ENCODE measurements around the gene LTBP3. TPM values are rescaled to one million over a fixed set of nuclear protein-coding genes. Genes with fewer than 3 reads are reported as not detected.
"Not testable (repeated sequence)": the region's sequence is repeated elsewhere in the genome, so short reads cannot be mapped to it uniquely, and the experiment has no call there.

Gene LTBP3
- total RNA-seq, 2 experiments from 2014 or later: 80.2 to 92.5 TPM

DNA sequence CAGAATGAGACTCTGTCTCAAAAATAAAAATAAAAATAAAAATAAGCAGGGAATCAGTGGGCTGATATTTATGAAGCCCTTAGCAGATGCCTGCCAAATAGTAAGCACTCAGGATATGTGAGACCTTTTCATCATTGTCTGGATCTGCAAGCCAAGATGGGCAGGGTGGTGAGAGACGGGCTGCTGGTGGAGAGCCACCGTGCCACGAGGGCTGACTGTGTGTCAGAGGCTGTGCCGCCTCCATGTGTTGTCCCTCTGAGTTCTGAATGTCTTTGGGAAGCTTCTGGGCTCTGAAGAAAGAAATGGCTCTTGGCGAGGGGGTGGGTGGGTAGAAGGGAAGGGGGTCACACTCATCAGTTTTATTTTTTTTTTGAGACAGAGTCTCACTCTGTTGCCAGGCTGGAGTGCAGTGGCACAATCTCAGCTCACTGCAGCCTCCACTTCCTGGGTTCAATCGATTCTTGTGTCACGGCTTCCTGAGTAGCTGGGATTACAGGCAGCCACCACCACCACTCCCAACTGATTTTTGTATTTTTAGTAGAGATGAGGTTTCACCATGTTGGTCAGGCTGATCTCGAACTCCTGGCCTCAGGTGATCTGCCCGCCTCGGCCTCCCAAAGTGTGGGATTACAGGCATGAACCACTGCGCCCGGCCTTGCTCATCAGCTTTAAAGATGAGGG, 6.9 kb upstream of the LTBP3 start:
- peaks cover 20% of the 10 kb centered on the region for H3K36me3 Mint-ChIP-seq (ENCODE audit: low read depth)
- ChIA-PET CTCF (interaction anchor here (0.6 to 10.2 kb wide), 8 partner anchors 8 to 698 kb away, joined by 3 to 66 read pairs (median 4); partner anchors contain the start of gene SCYL1), POLR2A (interaction anchor here (0.6 to 1.5 kb wide), 2 partner anchors 60 to 142 kb away, joined by 4 to 7 read pairs; partner anchors contain the start of gene NEAT1)
- H3K4me1 Mint-ChIP-seq: peaks cover 56% of the 10 kb centered on the region
- peak overlapping the region; percentile 96 for H3K27ac Mint-ChIP-seq
- H3K27me3 Mint-ChIP-seq, H3K9me3 Mint-ChIP-seq, DNase-seq: not testable (repeated sequence)
- peak overlapping the region; percentile 50 for H3K4me3 Mint-ChIP-seq

DNA sequence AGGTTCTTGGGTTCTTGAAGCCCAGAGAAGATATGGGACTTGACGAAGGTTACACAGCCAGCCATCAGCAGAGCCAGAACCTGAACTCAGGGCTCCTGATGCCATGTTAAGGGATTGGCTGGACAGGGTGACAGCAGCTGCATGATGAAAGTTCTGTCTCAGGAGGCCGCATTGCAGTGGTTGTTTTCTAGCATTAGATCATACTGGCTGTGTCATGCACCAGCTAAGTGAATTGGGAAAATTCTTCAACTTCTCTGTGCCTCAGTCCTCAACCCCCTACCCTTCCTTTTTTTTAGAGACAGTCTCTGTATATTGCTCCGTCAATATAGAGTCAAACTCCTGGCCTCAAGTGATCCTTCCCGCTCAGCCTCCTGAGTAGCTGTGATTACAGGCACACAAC, 5.4 kb upstream of the LTBP3 start:
- Mint-ChIP-seq H3K9me3 (no peaks in the 10 kb centered on the region), H3K27ac (no peak overlapping the region), H3K36me3 (ENCODE audit: low read depth) (peaks cover 17% of the 10 kb centered on the region), H3K4me1 (peaks cover 56% of the 10 kb centered on the region), H3K27me3 (no peaks in the 10 kb centered on the region), H3K4me3 (no peak overlapping the region)
- DNase-seq: no peak
- ChIA-PET CTCF (interaction anchor here (0.7 to 10.2 kb wide), 5 partner anchors 10 to 1736 kb away, joined by 3 to 66 read pairs (median 4); no protein-coding TSS in a partner anchor), POLR2A (interaction anchor here (0.6 kb wide), 1 partner anchor 7 kb away, joined by 7 read pairs; no protein-coding TSS in a partner anchor)

DNA sequence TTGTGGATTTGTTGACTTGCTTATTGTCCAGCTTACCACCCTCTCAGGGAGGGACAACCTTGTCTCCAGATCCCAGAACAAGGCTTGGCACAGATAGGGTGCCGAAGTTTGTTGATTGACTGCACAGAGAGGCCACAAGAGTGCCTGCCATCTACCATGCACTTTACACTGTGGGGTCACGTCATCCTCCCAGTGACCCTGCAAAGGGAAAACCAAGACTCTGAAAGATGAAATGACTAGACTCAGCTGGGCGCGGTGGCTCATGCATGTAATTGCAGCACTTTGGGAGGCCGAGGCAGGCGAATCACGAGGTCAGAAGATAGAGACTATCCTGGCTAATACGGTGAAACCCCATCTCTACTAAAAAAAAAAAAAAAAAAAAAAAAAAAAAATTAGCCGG, 4.6 kb upstream of the LTBP3 start:
- no peak overlapping the region for H3K4me3 Mint-ChIP-seq
- peaks cover 50% of the 10 kb centered on the region for H3K4me1 Mint-ChIP-seq
- peaks cover 13% of the 10 kb centered on the region for H3K36me3 Mint-ChIP-seq (ENCODE audit: low read depth)
- peak overlapping the region; percentile 41 for H3K27ac Mint-ChIP-seq
- no peak for DNase-seq
- POLR2A ChIA-PET: interaction anchor here (0.6 kb wide), 1 partner anchor 8 kb away, joined by 7 read pairs; no protein-coding TSS in a partner anchor
- CTCF ChIA-PET: interaction anchor here (1.4 to 10.2 kb wide), 5 partner anchors 9 to 248 kb away, joined by 3 to 66 read pairs (median 18); partner anchors contain the start of genes FAM89B and ZNRD2
- H3K9me3 Mint-ChIP-seq: no peaks in the 10 kb centered on the region
- no peaks in the 10 kb centered on the region for H3K27me3 Mint-ChIP-seq

DNA sequence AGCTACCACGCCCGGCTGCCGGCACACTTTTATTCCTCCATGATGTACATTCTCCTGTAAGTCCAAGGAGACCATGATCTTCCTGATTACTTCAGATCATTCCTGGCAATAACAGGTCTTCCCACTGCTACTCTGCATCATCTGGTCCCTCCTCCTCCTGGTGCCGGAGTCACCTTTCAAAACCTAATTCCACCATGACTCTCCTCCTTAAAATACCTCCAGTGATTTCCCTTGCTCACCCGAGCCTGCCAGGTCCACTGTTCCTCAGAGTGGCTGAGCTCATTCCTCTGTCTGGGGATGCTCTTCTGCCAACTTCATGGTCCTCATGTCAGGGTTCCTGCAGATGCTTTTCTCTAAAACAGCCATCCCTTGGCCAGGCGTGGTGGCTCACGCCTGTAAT, 3.9 kb upstream of the LTBP3 start:
- ChIA-PET CTCF (interaction anchor here (0.9 to 10.2 kb wide), 6 partner anchors 10 to 247 kb away, joined by 3 to 66 read pairs (median 10); partner anchors contain the start of genes FAM89B and ZNRD2), POLR2A (no interaction called here)
- Mint-ChIP-seq H3K27me3 (no peaks in the 10 kb centered on the region), H3K36me3 (ENCODE audit: low read depth) (peaks cover 13% of the 10 kb centered on the region), H3K4me3 (no peak overlapping the region), H3K27ac (no peak overlapping the region), H3K4me1 (peaks cover 55% of the 10 kb centered on the region), H3K9me3 (no peaks in the 10 kb centered on the region)
- DNase-seq: no peak

DNA sequence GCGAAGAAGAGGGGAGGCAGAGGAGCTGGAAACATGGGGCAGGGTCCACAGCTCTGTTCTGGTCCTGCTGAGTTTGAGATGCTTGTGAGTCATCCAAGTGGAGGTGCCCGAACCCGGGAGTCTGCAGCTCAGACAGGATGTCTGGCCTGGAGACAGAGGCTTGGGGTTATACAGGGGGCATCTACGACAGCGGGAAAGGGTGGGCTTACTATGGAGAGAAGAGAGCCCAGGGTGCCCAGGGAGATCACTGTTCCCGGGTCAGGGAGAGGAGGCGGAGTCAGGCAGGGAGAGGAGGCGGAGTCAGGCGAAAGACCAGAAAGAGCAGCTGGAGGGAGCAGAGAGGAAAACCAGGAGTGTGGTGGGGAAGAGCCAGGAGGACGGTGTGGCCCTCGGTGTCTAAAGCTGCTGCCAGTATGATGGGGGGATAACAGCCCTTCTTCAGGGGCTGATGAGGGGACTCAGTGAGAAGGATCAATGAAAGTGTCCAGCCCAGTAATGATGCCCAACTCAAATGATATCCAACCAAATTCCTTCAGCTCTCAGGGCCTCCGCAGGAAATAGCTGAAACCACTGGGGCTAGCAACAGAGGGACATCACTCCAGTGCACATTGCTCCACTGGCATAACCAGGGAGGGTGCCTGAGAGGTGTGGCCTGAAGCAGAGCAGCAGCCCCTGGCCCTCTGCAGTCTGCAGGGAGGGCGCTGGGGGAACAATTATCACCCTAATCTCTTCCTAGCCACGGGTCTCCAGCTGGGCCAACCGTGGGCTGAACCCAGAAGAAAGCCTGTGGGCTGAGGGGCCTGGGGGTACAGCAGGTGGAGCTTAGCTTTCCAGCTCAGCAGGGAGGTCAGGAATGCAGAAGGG, 2.6 kb upstream of the LTBP3 start:
- DNase-seq: no peak
- ChIA-PET CTCF (interaction anchor here (0.8 to 10.2 kb wide), 6 partner anchors 8 to 19 kb away, joined by 3 to 66 read pairs (median 12); partner anchors contain the start of genes EHBP1L1, FAM89B and ZNRD2), POLR2A (no interaction called here)
- no peaks in the 10 kb centered on the region for H3K27me3 Mint-ChIP-seq
- H3K27ac Mint-ChIP-seq: peak overlapping the region; percentile 68
- H3K4me3 Mint-ChIP-seq: no peak overlapping the region
- peaks cover 7% of the 10 kb centered on the region for H3K36me3 Mint-ChIP-seq (ENCODE audit: low read depth)
- no peaks in the 10 kb centered on the region for H3K9me3 Mint-ChIP-seq
- H3K4me1 Mint-ChIP-seq: peaks cover 55% of the 10 kb centered on the region

DNA sequence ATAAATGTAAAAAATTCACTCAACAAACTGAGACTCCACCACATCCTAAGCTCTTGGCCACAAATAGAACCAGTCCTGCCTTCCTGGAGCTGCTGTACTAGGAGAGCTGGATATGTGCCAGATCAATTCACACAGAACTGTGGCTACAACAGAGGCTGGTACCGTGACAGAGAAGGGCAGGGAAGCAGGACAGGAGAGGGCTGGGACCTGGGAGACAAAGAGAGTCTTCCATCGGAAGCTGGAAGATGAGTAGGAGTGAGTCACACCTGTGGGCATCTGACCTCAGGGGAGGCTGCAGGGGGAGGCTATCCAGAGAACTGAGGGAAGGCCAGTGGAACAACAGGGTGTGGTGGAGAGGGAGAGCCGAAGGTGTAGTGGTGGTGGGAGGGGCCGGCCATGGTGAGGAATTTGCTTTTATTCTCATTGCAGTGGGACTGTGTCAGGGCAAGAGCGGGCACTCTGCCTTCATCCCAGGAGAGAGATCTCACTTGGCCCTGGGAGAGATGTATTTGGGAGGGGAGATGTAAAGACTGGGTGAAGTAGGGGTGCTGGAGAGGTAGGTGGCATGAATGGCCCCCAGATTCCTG, 1.9 kb upstream of the LTBP3 start:
- no peak overlapping the region for H3K4me3 Mint-ChIP-seq
- no peak for DNase-seq
- CTCF ChIA-PET: interaction anchor here (1.0 to 10.2 kb wide), 6 partner anchors 9 to 34 kb away, joined by 3 to 66 read pairs (median 12); partner anchors contain the start of genes FAM89B and ZNRD2
- H3K27ac Mint-ChIP-seq: peak overlapping the region; percentile 77
- peaks cover 3% of the 10 kb centered on the region for H3K36me3 Mint-ChIP-seq (ENCODE audit: low read depth)
- POLR2A ChIA-PET: no interaction called here
- H3K4me1 Mint-ChIP-seq: peaks cover 55% of the 10 kb centered on the region
- H3K27me3 Mint-ChIP-seq: no peaks in the 10 kb centered on the region
- no peaks in the 10 kb centered on the region for H3K9me3 Mint-ChIP-seq

DNA sequence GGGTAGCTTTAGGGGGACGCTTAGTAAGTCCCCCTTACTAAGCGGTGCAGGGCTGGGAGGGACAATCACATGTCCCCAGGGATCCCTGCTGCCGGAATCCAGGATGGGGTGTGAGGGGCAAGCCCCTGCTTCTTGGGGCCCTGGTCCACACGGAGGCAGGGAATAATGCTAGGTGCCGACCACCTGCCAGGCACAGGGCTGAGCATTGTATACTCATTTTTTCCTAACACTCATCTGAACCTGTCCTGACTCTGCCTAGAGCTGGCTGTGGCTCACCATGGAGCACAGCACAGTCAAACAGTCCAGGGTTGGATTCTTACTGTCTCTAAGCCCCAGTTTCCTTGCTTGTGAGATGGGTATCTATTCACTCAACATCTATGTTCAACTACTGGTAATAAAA, 1.4 kb upstream of the LTBP3 start:
- ChIA-PET CTCF (interaction anchor here (1.0 to 10.2 kb wide), 8 partner anchors 8 to 34 kb away, joined by 3 to 66 read pairs (median 5); partner anchors contain the start of genes FAM89B and ZNRD2), POLR2A (no interaction called here)
- no peaks in the 10 kb centered on the region for H3K36me3 Mint-ChIP-seq (ENCODE audit: low read depth)
- no peaks in the 10 kb centered on the region for H3K9me3 Mint-ChIP-seq
- peaks cover 57% of the 10 kb centered on the region for H3K4me1 Mint-ChIP-seq
- no peak for DNase-seq
- peak overlapping the region; percentile 77 for H3K27ac Mint-ChIP-seq
- no peaks in the 10 kb centered on the region for H3K27me3 Mint-ChIP-seq
- peak overlapping the region; percentile 50 for H3K4me3 Mint-ChIP-seq

DNA sequence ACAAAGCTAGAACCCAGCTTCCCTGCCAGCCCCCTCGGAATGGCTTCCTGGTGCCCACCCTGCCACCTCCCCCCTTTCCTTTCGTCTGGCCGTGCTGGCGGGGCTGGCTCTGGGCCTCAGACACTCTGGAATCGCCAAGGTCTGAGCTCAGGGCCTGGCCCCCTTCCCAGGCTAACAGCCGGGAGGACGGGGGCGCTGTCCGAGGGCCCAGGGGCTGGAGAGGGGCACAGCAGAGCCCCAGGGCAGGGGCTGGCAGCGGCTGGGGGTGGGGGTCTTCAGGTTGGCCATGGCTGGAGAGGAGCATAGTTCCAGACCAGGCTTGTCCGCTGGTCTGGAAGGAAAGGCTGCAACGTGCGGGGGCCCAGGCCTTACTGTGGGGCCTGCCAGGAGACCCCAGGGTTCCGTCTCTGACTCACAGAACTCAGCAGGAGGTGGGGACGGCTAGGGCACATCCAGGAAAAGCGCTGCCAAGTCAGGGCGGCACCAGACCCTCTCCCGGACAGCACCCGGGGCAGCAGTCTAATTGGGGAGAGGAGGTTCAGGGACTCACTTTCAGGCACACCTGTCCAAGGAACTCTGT, 861 bp upstream of the LTBP3 start:
- Mint-ChIP-seq H3K9me3 (no peaks in the 10 kb centered on the region), H3K4me3 (peak overlapping the region; percentile 51), H3K27me3 (no peaks in the 10 kb centered on the region), H3K4me1 (peaks cover 61% of the 10 kb centered on the region), H3K36me3 (ENCODE audit: low read depth) (no peaks in the 10 kb centered on the region), H3K27ac (peak overlapping the region; percentile 77)
- DNase-seq: no peak
- CTCF ChIA-PET: interaction anchor here (0.6 to 10.2 kb wide), 6 partner anchors 8 to 525 kb away, joined by 3 to 66 read pairs (median 3); partner anchors contain the start of genes FAM89B and ZNRD2
- POLR2A ChIA-PET: no interaction called here

DNA sequence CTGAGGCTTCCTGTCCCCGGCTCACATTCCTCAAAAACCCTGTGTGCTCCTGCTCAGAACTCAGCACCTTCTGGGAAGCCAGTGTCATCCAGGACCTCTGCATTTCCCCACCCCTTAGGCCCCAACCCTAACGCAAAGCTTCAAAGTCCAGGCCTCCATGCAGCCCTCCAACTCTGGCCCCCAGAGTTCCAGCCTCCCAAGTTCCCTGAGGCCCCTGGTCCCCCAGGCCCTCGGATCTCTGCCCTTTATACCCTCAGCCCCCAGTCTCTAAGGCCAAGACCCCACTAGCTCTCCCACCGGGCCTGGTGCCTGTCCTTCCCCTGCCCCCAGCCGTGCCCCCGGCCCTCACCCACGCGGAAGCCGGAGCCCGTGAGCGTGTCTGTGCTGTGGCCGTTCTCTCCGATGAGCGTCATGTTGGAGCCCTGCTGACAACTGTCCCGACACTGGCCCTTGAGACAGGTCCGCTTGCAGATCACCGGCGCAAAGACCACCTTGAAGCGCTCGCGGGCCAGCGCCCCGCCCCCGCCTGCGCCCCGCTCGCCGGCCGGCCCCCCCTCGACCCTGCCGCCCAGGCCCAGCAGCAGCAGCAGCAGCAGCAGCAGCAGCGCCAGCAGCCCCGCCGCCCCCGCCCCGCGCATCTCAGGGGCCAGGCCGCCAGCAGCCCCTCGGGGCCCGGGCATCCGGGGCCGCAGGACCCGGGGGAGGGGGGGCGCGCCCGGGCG, 718 bp downstream of the LTBP3 start:
- POLR2A ChIA-PET: no interaction called here
- Mint-ChIP-seq H3K36me3 (ENCODE audit: low read depth) (no peaks in the 10 kb centered on the region), H3K27ac (peak overlapping the region; percentile 91), H3K4me1 (peaks cover 60% of the 10 kb centered on the region), H3K9me3 (no peaks in the 10 kb centered on the region), H3K4me3 (peak overlapping the region; percentile 76), H3K27me3 (no peaks in the 10 kb centered on the region)
- CTCF ChIA-PET: interaction anchor here (0.6 to 1.7 kb wide), 6 partner anchors 10 to 1377 kb away, joined by 3 to 6 read pairs (median 4); partner anchors contain the start of gene FAM89B
- DNase-seq: no peak

DNA sequence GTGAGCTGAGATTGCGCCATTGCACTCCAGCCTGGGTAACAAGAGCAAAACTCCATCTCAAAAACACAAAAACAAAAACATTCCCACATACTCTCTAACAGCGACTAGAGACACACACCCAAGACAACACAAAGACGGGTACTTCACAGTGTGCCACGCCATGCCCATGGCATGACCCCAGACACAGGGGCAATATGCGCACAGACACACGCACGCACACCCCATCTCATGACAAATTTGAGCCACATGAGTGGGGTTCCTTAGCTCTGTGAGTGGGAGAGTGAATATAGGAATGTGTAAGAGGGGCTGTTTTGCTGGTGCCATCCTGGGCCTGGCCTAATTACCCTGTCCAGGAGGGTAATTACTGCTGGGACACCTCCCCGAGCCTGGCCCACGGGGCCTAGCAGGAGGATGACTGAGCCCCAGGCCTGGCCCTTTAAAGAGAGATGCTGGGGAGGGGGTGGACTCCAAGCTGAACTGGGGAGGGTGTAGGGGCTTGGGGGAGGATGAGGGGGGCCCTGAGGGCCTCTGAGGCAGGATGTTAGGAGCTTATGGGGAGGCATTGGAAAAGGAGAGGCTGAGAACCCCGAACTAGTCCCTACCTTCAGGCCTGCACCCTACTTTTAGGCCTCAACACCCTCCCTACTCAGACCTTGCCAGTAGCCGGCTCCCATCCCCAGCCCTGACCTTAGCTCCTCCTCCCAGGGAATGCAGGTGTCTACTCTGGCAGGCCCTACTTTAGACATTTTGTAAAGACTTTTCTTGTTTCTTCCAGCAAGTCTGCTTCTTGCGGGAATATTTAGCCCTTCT, 1.5 kb downstream of the LTBP3 start:
- peaks cover 3% of the 10 kb centered on the region for H3K36me3 Mint-ChIP-seq (ENCODE audit: low read depth)
- H3K4me1 Mint-ChIP-seq: peaks cover 66% of the 10 kb centered on the region
- peak overlapping the region; percentile 91 for H3K27ac Mint-ChIP-seq
- no peaks in the 10 kb centered on the region for H3K27me3 Mint-ChIP-seq
- ChIA-PET POLR2A (no interaction called here), CTCF (interaction anchor here (0.5 to 1.7 kb wide), 8 partner anchors 10 to 1377 kb away, joined by 3 to 6 read pairs (median 4); partner anchors contain the start of gene FAM89B)
- no peak for DNase-seq
- peak overlapping the region; percentile 76 for H3K4me3 Mint-ChIP-seq
- H3K9me3 Mint-ChIP-seq: no peaks in the 10 kb centered on the region

DNA sequence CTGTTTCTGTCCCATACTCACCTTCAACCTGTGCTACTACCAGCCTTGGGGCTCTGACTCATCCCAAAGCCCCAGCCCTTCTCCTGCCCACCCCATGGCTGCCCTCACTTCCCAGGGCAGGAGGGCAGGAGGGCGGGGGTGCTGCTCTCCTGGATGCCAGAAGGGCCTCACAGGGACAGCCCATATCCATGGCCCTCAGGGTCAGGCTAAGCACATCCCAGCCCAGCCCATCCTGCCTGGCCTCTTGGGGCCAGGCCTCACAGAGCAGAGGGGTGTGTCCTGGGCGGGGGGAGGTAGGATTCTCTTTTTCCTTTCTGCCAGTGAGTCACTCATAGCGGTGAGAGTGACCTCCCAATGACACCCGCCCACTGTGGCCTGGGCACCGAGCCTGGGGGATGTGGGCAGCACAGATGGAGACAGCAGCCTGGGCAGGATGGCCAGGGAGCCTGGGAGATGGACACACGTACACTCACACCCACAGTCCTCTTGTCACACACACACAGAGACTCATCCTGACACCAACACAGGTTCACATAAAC, 2.4 kb downstream of the LTBP3 start:
- H3K27ac Mint-ChIP-seq: peak overlapping the region; percentile 84
- H3K36me3 Mint-ChIP-seq (ENCODE audit: low read depth): peaks cover 10% of the 10 kb centered on the region
- ChIA-PET POLR2A (no interaction called here), CTCF (interaction anchor here (1.0 to 1.7 kb wide), 6 partner anchors 10 to 54 kb away, joined by 3 to 6 read pairs (median 4); no protein-coding TSS in a partner anchor)
- peaks cover 72% of the 10 kb centered on the region for H3K4me1 Mint-ChIP-seq
- no peak for DNase-seq
- H3K4me3 Mint-ChIP-seq: peak overlapping the region; percentile 76
- no peaks in the 10 kb centered on the region for H3K9me3 Mint-ChIP-seq
- no peaks in the 10 kb centered on the region for H3K27me3 Mint-ChIP-seq

All from activated CD4-positive, alpha-beta T cell treated with anti-CD3 and anti-CD28 coated beads, Interleukin-2, amount 10 ng/mL, durations not matched to agents 7 days and 5 days (primary cell).